Omental fat pad (tissue), 4 donors: Measurements from ENCODE around the gene GLG1. TPM values are rescaled to one million over a fixed set of nuclear protein-coding genes. Genes with fewer than 3 reads are reported as not detected.

ENCODE experiments used
- ATAC-seq: fragments of 150-250 bp; one replicate; pipeline ENCODE4 v1.9.1; 2016; ENCODE audit warnings: mild to moderate bottlenecking, moderate library complexity; ENCODE audit not compliant: low FRiP score
- DNase-seq: peaks from one replicate; pipeline ENCODE4 v3.0.0-alpha.2; 2019; ENCODE audit warnings: low spot score
- CTCF ChIP-seq, 3 donors: fragments of 450-650 bp; IDR thresholded peaks; one replicate each; pipeline ENCODE4 v1.5.1; 2016 to 2017; ENCODE audit warnings: antibody characterized with exemption in 3 of 3, mild to moderate bottlenecking in 3 of 3, moderate library complexity in 2 of 3
- total RNA-seq, 4 donors: library from RNA; depleted of rRNA; stranded (reverse); fragments of >200 nt; gene quantifications; one replicate each; pipeline ENCODE4 v1.1.0, GENCODE V29; 2016

GLG1 gene
- total RNA-seq, 4 donors from 2014 or later, result 107 to 160 (median 122) TPM

GRCh38 chr16:74472010-74472409, 134.9 kb downstream of the GLG1 start:
- TF ChIP-seq CTCF (IDR thresholded peaks at IDR 0.05), result no peak
- no peak for DNase-seq
- no peak for ATAC-seq

- ATAC-seq, result no peak
- DNase-seq, result no peak
- no peak for TF ChIP-seq CTCF (IDR thresholded peaks at IDR 0.05)
Measured at GRCh38 chr16:74469946-74470478, 136.9 kb downstream of the GLG1 start.

- TF ChIP-seq CTCF (IDR thresholded peaks at IDR 0.05), result no peak
- ATAC-seq (no peak), DNase-seq (no peak)
Measured at GRCh38 chr16:74468807-74469525, 137.9 kb downstream of the GLG1 start.

- no peak for TF ChIP-seq CTCF (IDR thresholded peaks at IDR 0.05)
- ATAC-seq, result no peak
- no peak for DNase-seq
Measured at GRCh38 chr16:74466872-74467271, 140.0 kb downstream of the GLG1 start.

- no peak for ATAC-seq
- no peak for DNase-seq
Measured at GRCh38 chr16:74465851-74466685, 140.8 kb downstream of the GLG1 start.

GRCh38 chr16:74465281-74465680, 141.6 kb downstream of the GLG1 start:
- DNase-seq (no peak), ATAC-seq (no peak)
- TF ChIP-seq CTCF (IDR thresholded peaks at IDR 0.05), result no peak

More at GRCh38 chr16:74465851-74466685, 140.8 kb downstream of the GLG1 start:
- no peak for TF ChIP-seq CTCF (IDR thresholded peaks at IDR 0.05)
